GM18520 (cell line): ENCODE results near the gene PTPRM.

ENCODE experiments used
- ATAC-seq: cut with Tn5 transposase; IDR thresholded peaks from one replicate; pipeline ENCODE4 v1.9.1; 2021; ENCODE audit not compliant: unreplicated experiment

PTPRM gene

GRCh38 chr18:8367217-8367988, 800.3 kb downstream of the PTPRM start:
- ATAC-seq = no peak

GRCh38 chr18:8368512-8369217, 801.5 kb downstream of the PTPRM start:
- ATAC-seq = no peak

- ATAC-seq = no peak
Observed at GRCh38 chr18:8373486-8373885, 806.4 kb downstream of the PTPRM start.

- no peak for ATAC-seq
Observed at GRCh38 chr18:8374676-8375075, 807.6 kb downstream of the PTPRM start.

GRCh38 chr18:8375249-8375648, 808.1 kb downstream of the PTPRM start:
- ATAC-seq = no peak

- ATAC-seq = no peak
Observed at GRCh38 chr18:8376113-8376512, 809.0 kb downstream of the PTPRM start.

GRCh38 chr18:8379187-8379941, 812.2 kb downstream of the PTPRM start:
- ATAC-seq = no peak

- ATAC-seq = no peak
Observed at GRCh38 chr18:8380006-8380405, 812.9 kb downstream of the PTPRM start.

GRCh38 chr18:8380926-8381325, 813.8 kb downstream of the PTPRM start:
- no peak for ATAC-seq

GRCh38 chr18:8381821-8382459, 814.8 kb downstream of the PTPRM start:
- ATAC-seq = no peak

GRCh38 chr18:8385400-8385799, 818.3 kb downstream of the PTPRM start:
- no peak for ATAC-seq

- ATAC-seq = no peak
Observed at GRCh38 chr18:8386669-8387380, 819.7 kb downstream of the PTPRM start.

GRCh38 chr18:8389391-8390340, 822.5 kb downstream of the PTPRM start:
- no peak for ATAC-seq

- ATAC-seq = no peak
Observed at GRCh38 chr18:8391068-8391467, 824.0 kb downstream of the PTPRM start.

- ATAC-seq = no peak
Observed at GRCh38 chr18:8396254-8396653, 829.1 kb downstream of the PTPRM start.

- no peak for ATAC-seq
Observed at GRCh38 chr18:8397034-8397433, 829.9 kb downstream of the PTPRM start.

GRCh38 chr18:8399138-8399537, 832.0 kb downstream of the PTPRM start:
- ATAC-seq = no peak

- ATAC-seq = no peak
Observed at GRCh38 chr18:8400193-8400752, 833.2 kb downstream of the PTPRM start.

GRCh38 chr18:8400825-8401224, 833.7 kb downstream of the PTPRM start:
- no peak for ATAC-seq
